Stimulated activated CD8-positive, alpha-beta memory T cell treated with anti-CD3 and anti-CD28 coated beads, Interleukin-7, amount 100 ng/mL, for 24 hours (primary cell): ENCODE results near the gene SUGCT.
"Not testable (repeated sequence)": the region's sequence is repeated elsewhere in the genome, so short reads cannot be mapped to it uniquely, and the experiment has no call there.

Experiments
- DNase-seq: peaks from one replicate; pipeline ENCODE4 v3.0.0-alpha.2; 2020; ENCODE audit warnings: low read depth

Gene SUGCT

GRCh38 chr7:40134428-40135316 lies at the start of gene SUGCT, which contains the start of gene MPLKIP:
Gene SUGCT (plus strand): TSS chr7:40135005.
Gene MPLKIP (minus strand): TSS chr7:40134622. CDS start chr7:40134567, 55 bp downstream.
- peak; percentile 70 for DNase-seq

- no peak for DNase-seq
Measured at GRCh38 chr7:40092182-40092581, 42.6 kb upstream of the SUGCT start.

GRCh38 chr7:40093631-40094350 lies 41.0 kb upstream of the SUGCT start:
- no peak for DNase-seq

GRCh38 chr7:40095230-40095629 lies 39.6 kb upstream of the SUGCT start:
- no peak for DNase-seq

- DNase-seq: no peak
Measured at GRCh38 chr7:40095695-40096327, 39.0 kb upstream of the SUGCT start.

- DNase-seq: no peak
Measured at GRCh38 chr7:40097728-40098127, 37.1 kb upstream of the SUGCT start.

DNA sequence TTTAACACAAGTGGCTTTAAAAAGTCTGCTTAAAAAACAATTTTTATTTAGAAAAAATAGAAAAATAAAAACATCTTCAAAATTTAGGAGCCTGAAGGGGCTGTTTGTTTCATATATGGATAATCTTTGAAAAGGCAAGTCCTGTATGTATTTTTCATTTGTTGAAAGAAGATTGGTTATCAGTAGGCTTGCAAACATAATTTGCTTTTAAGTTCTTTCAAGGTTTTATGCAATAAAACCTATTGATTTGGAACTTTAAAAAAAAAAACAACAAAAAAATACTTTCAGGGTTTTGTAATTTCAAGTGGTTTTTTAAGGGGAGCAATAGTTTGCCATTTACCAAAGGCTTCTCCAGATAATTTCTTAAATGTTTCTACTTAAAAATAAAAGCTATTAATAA lies 36.0 kb upstream of the SUGCT start:
- no peak for DNase-seq

DNA sequence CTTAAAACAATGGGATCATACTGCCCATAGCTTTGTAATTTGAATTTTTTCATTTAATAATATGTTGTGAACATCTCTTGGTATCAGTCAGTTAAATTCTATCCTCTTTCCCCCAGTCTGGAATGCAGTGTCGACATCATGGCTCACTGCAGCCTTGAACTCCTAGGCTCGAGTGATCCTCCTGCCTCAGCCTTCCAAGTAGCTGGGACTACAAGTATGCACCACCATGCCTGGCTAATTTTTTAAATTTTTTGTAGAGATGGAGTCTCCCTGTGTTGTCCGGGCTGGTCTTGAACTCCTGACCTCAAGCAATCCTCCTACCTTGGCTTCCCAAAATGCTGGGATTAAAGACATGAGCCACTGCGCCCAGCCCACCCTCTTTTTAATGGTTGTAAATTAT lies 35.0 kb upstream of the SUGCT start:
- no peak for DNase-seq

DNA sequence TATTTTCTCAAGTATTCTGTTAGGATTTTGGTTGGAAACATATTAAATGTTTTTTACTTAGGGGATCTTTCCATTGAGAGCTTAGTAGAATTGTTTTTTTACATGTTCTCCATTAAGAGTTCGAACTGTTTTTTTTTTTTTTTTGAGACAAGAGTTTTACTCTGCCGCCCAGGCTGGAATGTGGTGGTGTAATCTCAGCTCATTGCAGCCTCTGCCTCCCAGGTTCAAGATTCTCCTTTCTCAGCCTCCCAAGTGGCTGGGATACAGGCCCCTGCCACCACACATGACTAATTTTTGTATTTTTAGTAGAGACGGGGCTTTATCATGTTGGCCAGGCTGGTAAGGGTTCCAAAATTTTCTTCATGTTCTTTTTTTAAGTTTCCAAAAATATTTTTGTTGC lies 33.6 kb upstream of the SUGCT start:
- DNase-seq: no peak

DNA sequence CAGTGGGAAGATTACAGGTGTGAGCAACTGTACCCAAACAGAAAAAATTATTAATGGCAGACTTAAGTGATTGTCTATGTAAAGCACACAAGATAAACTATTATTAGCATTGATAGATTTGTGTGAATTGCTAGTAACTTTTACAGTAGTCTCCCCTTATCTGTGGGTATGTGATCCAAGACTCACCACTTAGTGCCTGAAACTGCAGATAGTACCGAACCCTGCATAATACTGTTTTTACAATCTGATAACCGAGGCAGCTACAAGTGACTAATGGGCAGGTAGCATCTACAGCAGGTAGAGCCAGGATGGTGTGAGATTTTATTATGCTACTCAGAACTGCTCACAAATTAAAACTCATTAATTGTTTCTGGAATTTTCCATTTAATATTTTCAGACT lies 31.9 kb upstream of the SUGCT start:
- DNase-seq: no peak

GRCh38 chr7:40105879-40106473 lies 28.8 kb upstream of the SUGCT start:
- no peak for DNase-seq

DNA sequence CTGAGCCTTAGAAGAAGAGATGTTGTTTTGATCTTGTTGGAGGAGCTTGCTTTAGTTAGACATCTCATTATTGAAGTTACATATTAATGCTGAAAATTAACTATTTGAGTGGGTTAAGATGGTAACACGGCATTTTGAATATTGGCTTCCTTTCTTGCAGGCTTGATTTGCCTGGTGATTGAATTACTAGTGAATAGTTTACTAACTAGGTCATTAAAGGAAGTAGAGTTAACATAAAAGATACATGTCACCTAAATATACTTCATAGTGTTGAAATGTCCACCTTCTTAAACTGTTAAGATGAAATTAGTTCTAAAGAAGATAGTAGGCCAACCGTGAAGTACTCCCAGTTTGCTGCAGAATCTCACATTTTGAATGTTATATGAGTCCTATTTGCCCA lies 18.9 kb upstream of the SUGCT start:
- DNase-seq: no peak

DNA sequence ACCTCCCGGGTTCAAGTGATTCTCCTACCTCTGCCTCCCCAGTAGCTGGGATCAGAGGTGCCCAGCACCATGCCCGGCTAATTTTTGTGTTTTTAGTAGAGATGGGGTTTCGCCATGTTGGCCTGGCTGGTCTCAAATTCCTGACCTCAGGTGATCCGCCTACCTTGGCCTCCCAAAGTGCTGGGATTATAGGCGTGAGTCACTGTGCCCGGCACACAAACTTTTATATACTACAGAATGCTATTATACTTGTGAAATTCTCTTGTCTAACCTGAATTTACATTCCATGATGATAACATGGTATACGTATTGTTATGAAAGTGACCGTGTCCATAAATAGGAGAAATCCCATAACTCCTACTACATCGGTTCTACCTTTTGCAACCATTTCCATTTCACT lies 17.6 kb upstream of the SUGCT start:
- DNase-seq: not testable (repeated sequence)

- not testable (repeated sequence) for DNase-seq
Measured at GRCh38 chr7:40118201-40118600, 16.6 kb upstream of the SUGCT start.

- no peak for DNase-seq
Measured at GRCh38 chr7:40120020-40120419, 14.8 kb upstream of the SUGCT start.

GRCh38 chr7:40122100-40122939 lies 12.5 kb upstream of the SUGCT start:
- not testable (repeated sequence) for DNase-seq

DNA sequence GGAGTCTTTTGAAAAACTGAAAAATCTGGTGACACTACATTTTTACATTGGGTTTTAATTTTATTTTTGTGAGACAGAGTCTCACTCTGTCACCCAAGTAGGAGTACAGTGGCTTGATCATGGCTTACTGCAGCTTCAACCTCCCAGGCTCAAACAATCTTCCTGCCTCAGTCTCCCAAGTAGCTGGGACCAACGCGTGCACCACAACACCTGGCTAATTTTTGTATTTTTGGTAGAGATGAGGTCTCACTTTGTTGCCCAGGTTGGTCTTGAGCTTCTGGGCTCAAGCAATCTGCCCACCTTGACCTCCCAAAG lies 11.9 kb upstream of the SUGCT start:
- no peak for DNase-seq

DNA sequence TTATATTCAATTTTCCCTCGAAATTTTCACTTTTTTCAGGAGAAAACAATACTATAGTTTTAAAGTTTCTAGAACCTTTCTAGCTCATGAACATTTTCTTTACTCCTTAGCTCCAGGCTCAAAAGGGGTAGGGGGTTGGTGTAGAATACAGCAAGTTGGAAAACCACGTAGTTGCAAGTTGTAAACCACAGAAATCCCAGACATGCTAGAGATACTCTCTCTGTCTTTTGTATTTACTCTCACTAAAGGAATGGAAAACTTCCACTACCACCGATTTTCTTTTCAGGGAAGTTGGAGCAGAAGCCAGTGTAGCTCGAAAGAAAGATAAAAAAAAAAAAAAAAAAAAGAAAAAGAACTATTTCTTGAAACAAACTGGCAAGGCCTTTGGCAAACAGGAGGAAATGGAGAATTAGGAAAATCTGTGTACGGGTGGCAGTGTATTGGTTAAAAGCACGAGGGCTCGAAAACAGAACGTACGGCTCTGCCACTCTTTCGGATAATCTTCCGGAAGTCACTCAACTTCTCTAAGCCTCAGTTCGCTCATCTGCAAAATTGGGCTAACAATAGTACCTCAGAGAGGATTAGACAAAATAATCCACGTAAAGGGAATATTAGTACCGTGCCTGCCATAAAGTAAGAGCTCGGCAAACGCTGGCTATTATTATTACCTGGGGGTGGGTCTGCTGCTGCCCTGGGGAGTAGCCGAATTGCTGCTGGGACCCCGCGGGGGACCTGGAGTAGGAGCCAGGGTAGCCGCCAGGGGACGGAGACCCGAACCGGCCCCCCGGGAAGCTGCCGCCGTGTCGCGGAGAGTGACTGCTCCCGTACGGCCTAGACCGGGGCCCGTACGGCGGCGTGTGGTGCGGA lies 1.0 kb upstream of the SUGCT start:
- no peak for DNase-seq

GRCh38 chr7:40135317-40135610 lies 459 bp downstream of the SUGCT start:
- DNase-seq: no peak

DNA sequence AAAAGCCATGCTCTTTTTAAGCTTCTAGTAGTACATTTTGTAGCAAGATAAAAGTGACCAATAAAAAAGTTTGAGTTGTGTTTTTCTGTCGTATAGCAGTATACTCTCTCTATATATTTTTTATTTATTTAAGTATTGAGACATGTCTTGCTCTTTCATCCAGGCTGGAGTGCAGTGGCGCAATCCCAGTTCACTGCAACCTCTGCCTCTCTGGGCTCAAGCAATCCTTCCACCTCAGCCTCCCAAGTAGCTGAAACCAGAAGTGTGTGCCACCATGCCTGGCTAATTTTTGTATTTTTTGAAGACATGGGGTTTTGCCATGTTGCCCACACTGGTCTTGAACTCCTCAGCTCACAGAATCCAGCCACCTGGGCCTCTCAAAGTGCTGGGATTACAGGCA lies 2.8 kb downstream of the SUGCT start:
- no peak for DNase-seq

GRCh38 chr7:40138973-40139372 lies 4.2 kb downstream of the SUGCT start:
- DNase-seq: no peak
